ENCODE results near the gene MPZL1.

DNA sequence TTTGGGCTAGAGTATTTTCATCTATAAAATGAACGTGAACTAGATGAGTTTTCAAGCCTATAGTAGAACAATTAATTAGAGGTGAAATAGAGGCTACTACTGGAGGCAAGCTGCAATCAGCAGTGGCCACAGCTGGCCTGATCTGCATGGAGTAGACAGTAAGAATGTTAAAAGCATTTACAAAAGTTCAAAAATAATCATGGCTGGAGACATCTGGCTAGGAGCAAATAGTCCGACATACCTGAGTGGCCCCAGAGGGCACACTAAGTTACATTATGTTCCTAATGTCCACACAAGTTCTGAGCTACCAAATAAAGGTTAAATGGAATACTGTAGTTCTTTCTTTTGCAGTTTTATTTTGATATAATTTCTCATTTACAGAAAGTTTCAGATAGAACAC is 28.0 kb downstream of the MPZL1 start:
- no peak for TF ChIP-seq POLR2AphosphoS5 (IDR thresholded peaks at IDR 0.05)
- no peak for TF ChIP-seq CTCF (IDR thresholded peaks at IDR 0.05)
- TF ChIP-seq POLR2A (IDR thresholded peaks at IDR 0.05) = no peak

All from breast epithelium (tissue), 3 donors.